Measurements from ENCODE around the gene PPP1R12A. TPM values are rescaled to one million over a fixed set of nuclear protein-coding genes. Genes with fewer than 3 reads are reported as not detected.

Gene PPP1R12A
- total RNA-seq, 2 experiments from 2014 or later, result 104 to 108 TPM

- ATAC-seq (no peak), DNase-seq (no peak)
- CTCF ChIA-PET, result interaction anchor here (0.7 to 1.3 kb wide), 2 partner anchors 185 to 408 kb away, joined by 3 read pairs; no protein-coding TSS in a partner anchor
- peaks cover 27% of the 10 kb centered on the region for H3K36me3 Mint-ChIP-seq
- H3K9me3 Mint-ChIP-seq (ENCODE audit: low read depth), result no peaks in the 10 kb centered on the region
- H3K27me3 Mint-ChIP-seq, result no peaks in the 10 kb centered on the region
- no peak overlapping the region for H3K27ac Mint-ChIP-seq
- peaks cover 6% of the 10 kb centered on the region for H3K4me1 Mint-ChIP-seq
- H3K4me3 Mint-ChIP-seq, result no peak overlapping the region
Observed at GRCh38 chr12:79778802-79779448, 156.0 kb downstream of the PPP1R12A start.

- no peak overlapping the region for H3K27ac Mint-ChIP-seq
- DNase-seq (no peak), ATAC-seq (no peak)
- H3K9me3 Mint-ChIP-seq (ENCODE audit: low read depth), result no peaks in the 10 kb centered on the region
- H3K36me3 Mint-ChIP-seq, result peaks cover 18% of the 10 kb centered on the region
- no peaks in the 10 kb centered on the region for H3K4me1 Mint-ChIP-seq
- CTCF ChIA-PET, result interaction anchor here (1.3 kb wide), 1 partner anchor 10 kb away, joined by 5 read pairs; no protein-coding TSS in a partner anchor
- H3K4me3 Mint-ChIP-seq, result no peak overlapping the region
- no peaks in the 10 kb centered on the region for H3K27me3 Mint-ChIP-seq
Observed at GRCh38 chr12:79776111-79776510, 158.8 kb downstream of the PPP1R12A start.

GRCh38 chr12:79775355-79776027 is 159.4 kb downstream of the PPP1R12A start:
- Mint-ChIP-seq H3K36me3 (peaks cover 19% of the 10 kb centered on the region), H3K4me1 (no peaks in the 10 kb centered on the region), H3K4me3 (no peak overlapping the region), H3K27ac (no peak overlapping the region), H3K9me3 (ENCODE audit: low read depth) (no peaks in the 10 kb centered on the region), H3K27me3 (no peaks in the 10 kb centered on the region)
- ATAC-seq (no peak), DNase-seq (no peak)
- CTCF ChIA-PET, result interaction anchor here (1.3 kb wide), 1 partner anchor 9 kb away, joined by 5 read pairs; no protein-coding TSS in a partner anchor

GRCh38 chr12:79773896-79774295 is 161.0 kb downstream of the PPP1R12A start:
- DNase-seq (no peak), ATAC-seq (no peak)
- Mint-ChIP-seq H3K4me3 (no peak overlapping the region), H3K4me1 (no peaks in the 10 kb centered on the region), H3K9me3 (ENCODE audit: low read depth) (no peaks in the 10 kb centered on the region), H3K27me3 (no peaks in the 10 kb centered on the region), H3K36me3 (peaks cover 17% of the 10 kb centered on the region), H3K27ac (no peak overlapping the region)
- CTCF ChIA-PET, result no interaction called here

GRCh38 chr12:79769860-79770485 is 164.9 kb downstream of the PPP1R12A start:
- no peak for DNase-seq
- no peak for ATAC-seq
- CTCF ChIA-PET, result no interaction called here
- Mint-ChIP-seq H3K27me3 (no peaks in the 10 kb centered on the region), H3K36me3 (peaks cover 6% of the 10 kb centered on the region), H3K4me3 (no peak overlapping the region), H3K4me1 (no peaks in the 10 kb centered on the region), H3K27ac (no peak overlapping the region), H3K9me3 (ENCODE audit: low read depth) (no peaks in the 10 kb centered on the region)

GRCh38 chr12:79769189-79769859 is 165.6 kb downstream of the PPP1R12A start:
- Mint-ChIP-seq H3K4me3 (no peak overlapping the region), H3K27ac (no peak overlapping the region), H3K27me3 (no peaks in the 10 kb centered on the region), H3K36me3 (peaks cover 3% of the 10 kb centered on the region), H3K9me3 (ENCODE audit: low read depth) (no peaks in the 10 kb centered on the region), H3K4me1 (no peaks in the 10 kb centered on the region)
- ATAC-seq (no peak), DNase-seq (no peak)
- CTCF ChIA-PET, result no interaction called here

GRCh38 chr12:79766705-79767464 is 168.0 kb downstream of the PPP1R12A start:
- ATAC-seq (no peak), DNase-seq (no peak)
- no peak overlapping the region for H3K4me3 Mint-ChIP-seq
- peaks cover 3% of the 10 kb centered on the region for H3K36me3 Mint-ChIP-seq
- H3K9me3 Mint-ChIP-seq (ENCODE audit: low read depth), result no peaks in the 10 kb centered on the region
- CTCF ChIA-PET, result interaction anchor here (1.3 to 1.4 kb wide), 2 partner anchors 9 to 12 kb away, joined by 3 to 5 read pairs; no protein-coding TSS in a partner anchor
- H3K27ac Mint-ChIP-seq, result no peak overlapping the region
- H3K4me1 Mint-ChIP-seq, result no peaks in the 10 kb centered on the region
- peaks cover 2% of the 10 kb centered on the region for H3K27me3 Mint-ChIP-seq

GRCh38 chr12:79765157-79765556 is 169.7 kb downstream of the PPP1R12A start:
- Mint-ChIP-seq H3K4me1 (no peaks in the 10 kb centered on the region), H3K4me3 (no peak overlapping the region), H3K36me3 (no peaks in the 10 kb centered on the region), H3K27me3 (peaks cover 2% of the 10 kb centered on the region), H3K9me3 (ENCODE audit: low read depth) (no peaks in the 10 kb centered on the region), H3K27ac (no peak overlapping the region)
- DNase-seq, result no peak
- CTCF ChIA-PET, result no interaction called here
- ATAC-seq, result no peak

- CTCF ChIA-PET, result no interaction called here
- Mint-ChIP-seq H3K36me3 (no peaks in the 10 kb centered on the region), H3K27ac (no peak overlapping the region), H3K4me3 (no peak overlapping the region), H3K27me3 (peaks cover 2% of the 10 kb centered on the region), H3K9me3 (ENCODE audit: low read depth) (no peaks in the 10 kb centered on the region), H3K4me1 (no peaks in the 10 kb centered on the region)
- no peak for DNase-seq
- ATAC-seq, result no peak
Observed at GRCh38 chr12:79764641-79765040, 170.3 kb downstream of the PPP1R12A start.

- Mint-ChIP-seq H3K9me3 (ENCODE audit: low read depth) (no peaks in the 10 kb centered on the region), H3K4me3 (no peak overlapping the region), H3K4me1 (no peaks in the 10 kb centered on the region), H3K27me3 (peaks cover 2% of the 10 kb centered on the region), H3K36me3 (no peaks in the 10 kb centered on the region), H3K27ac (no peak overlapping the region)
- DNase-seq (no peak), ATAC-seq (no peak)
- CTCF ChIA-PET, result no interaction called here
Observed at GRCh38 chr12:79763766-79764452, 171.0 kb downstream of the PPP1R12A start.

- ATAC-seq (no peak), DNase-seq (no peak)
- Mint-ChIP-seq H3K9me3 (ENCODE audit: low read depth) (no peaks in the 10 kb centered on the region), H3K4me1 (no peaks in the 10 kb centered on the region), H3K27ac (no peak overlapping the region), H3K27me3 (peaks cover 2% of the 10 kb centered on the region), H3K4me3 (no peak overlapping the region), H3K36me3 (no peaks in the 10 kb centered on the region)
- CTCF ChIA-PET, result no interaction called here
Observed at GRCh38 chr12:79761341-79761740, 173.6 kb downstream of the PPP1R12A start.

GRCh38 chr12:79747274-79747673 is 187.6 kb downstream of the PPP1R12A start:
- Mint-ChIP-seq H3K9me3 (ENCODE audit: low read depth) (no peaks in the 10 kb centered on the region), H3K4me3 (no peak overlapping the region), H3K27me3 (peaks cover 5% of the 10 kb centered on the region), H3K36me3 (no peaks in the 10 kb centered on the region), H3K4me1 (no peaks in the 10 kb centered on the region), H3K27ac (no peak overlapping the region)
- ATAC-seq (no peak), DNase-seq (no peak)
- CTCF ChIA-PET, result no interaction called here
